Measurements from ENCODE around the gene GSE1. TPM values are rescaled to one million over a fixed set of nuclear protein-coding genes. Genes with fewer than 3 reads are reported as not detected.

GSE1 gene
- total RNA-seq, 6 experiments from 2014 or later = 49.2 to 62.3 (median 58.1) TPM

DNA sequence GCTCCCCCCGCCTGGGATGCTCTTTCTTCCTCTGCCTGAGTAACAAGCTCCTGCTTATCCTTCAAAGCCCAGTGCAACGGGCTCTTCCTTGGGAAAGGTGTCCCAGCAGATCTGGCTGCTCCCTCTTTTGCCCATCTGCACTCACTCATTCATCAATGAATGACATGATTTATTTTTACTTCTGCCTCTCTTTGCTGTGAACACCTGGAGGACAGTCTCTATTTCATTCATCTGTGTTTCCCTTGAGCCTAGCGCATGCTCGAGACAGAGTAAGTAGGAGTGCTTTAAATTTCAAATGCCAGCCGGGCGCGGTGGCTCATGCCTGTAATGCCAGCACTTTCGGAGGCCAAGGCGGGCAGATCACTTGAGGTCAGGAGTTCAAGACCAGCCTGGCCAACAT lies 97.6 kb downstream of the GSE1 start:
- peaks cover 5% of the 10 kb centered on the region; the same call in 1 of the 2 replicates for H3K4me1 Mint-ChIP-seq (ENCODE audit: low read depth)
- TF ChIP-seq, protein P1, sequence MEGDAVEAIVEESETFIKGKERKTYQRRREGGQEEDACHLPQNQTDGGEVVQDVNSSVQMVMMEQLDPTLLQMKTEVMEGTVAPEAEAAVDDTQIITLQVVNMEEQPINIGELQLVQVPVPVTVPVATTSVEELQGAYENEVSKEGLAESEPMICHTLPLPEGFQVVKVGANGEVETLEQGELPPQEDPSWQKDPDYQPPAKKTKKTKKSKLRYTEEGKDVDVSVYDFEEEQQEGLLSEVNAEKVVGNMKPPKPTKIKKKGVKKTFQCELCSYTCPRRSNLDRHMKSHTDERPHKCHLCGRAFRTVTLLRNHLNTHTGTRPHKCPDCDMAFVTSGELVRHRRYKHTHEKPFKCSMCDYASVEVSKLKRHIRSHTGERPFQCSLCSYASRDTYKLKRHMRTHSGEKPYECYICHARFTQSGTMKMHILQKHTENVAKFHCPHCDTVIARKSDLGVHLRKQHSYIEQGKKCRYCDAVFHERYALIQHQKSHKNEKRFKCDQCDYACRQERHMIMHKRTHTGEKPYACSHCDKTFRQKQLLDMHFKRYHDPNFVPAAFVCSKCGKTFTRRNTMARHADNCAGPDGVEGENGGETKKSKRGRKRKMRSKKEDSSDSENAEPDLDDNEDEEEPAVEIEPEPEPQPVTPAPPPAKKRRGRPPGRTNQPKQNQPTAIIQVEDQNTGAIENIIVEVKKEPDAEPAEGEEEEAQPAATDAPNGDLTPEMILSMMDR (IDR thresholded peaks at IDR 0.05) = no peak
- no peak for DNase-seq
- H3K27me3 Mint-ChIP-seq (ENCODE audit: insufficient read depth) = peaks cover 2% of the 10 kb centered on the region; the same call in 1 of the 2 replicates
- peaks cover 26% of the 10 kb centered on the region for H3K36me3 Mint-ChIP-seq (ENCODE audit: low read depth)
- H3K4me3 Mint-ChIP-seq = no peak overlapping the region
- peaks cover 13% of the 10 kb centered on the region for H3K9me3 Mint-ChIP-seq
- no peak overlapping the region for H3K27ac Mint-ChIP-seq

DNA sequence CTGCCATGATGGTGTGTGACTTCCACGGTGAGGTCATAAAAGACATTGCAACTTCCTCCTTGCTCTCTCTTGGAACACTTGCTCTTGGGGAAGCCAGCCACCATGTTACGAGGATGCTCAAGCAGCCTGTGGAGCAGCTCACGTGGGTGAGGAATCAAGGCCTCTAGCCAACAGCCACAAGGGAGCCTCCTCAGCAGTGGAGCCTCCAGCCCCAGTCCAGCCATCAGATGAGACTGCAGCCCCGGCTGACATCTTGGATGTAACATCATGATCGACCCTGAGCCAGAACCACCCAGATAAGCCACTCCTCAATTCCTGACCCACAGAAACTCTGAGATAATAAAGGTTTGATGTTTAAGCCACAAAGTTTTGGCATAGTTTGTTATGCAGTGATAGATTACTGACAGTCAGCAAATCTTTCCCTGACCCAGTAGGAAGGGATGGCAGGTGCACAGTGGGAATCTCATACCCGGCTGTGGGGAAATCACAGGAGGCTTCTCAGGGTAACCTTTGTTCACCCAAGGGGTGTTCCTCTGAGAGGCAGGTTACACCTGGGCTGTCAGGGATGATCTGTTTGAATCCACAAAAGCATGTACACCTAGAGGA lies 99.0 kb downstream of the GSE1 start:
- Mint-ChIP-seq H3K27ac (no peak overlapping the region), H3K9me3 (peaks cover 13% of the 10 kb centered on the region), H3K4me1 (ENCODE audit: low read depth) (peaks cover 7% of the 10 kb centered on the region; the same call in 1 of the 2 replicates), H3K36me3 (ENCODE audit: low read depth) (peaks cover 21% of the 10 kb centered on the region), H3K4me3 (no peak overlapping the region), H3K27me3 (ENCODE audit: insufficient read depth) (peaks cover 2% of the 10 kb centered on the region; the same call in 1 of the 2 replicates)
- DNase-seq = no peak
- TF ChIP-seq, protein P1 (IDR thresholded peaks at IDR 0.05) = no peak

DNA sequence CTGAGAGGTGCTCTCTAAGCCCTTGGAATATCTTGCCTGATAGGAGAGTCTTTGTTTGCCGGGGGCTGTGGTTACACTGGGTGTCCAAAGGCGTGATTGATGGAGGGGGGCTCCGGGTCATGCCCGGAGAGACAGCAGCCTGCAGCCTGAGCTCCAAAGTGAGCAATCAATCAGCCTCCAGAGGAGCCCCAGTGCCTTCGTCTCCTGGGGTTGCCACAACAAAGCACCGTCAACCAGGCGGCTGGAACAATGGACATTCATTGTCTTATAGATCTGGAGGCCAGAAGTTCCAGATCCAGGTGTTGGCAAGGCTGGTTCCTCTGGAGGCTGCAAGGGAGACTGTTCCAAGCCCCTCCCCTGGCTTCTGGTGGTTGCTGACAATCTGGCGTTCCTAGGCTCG lies 99.7 kb downstream of the GSE1 start:
- Mint-ChIP-seq H3K4me3 (no peak overlapping the region), H3K27me3 (ENCODE audit: insufficient read depth) (peaks cover 2% of the 10 kb centered on the region; the same call in 1 of the 2 replicates), H3K36me3 (ENCODE audit: low read depth) (peaks cover 21% of the 10 kb centered on the region), H3K9me3 (peaks cover 13% of the 10 kb centered on the region), H3K4me1 (ENCODE audit: low read depth) (peaks cover 7% of the 10 kb centered on the region; the same call in 1 of the 2 replicates), H3K27ac (no peak overlapping the region)
- DNase-seq = no peak
- TF ChIP-seq, protein P1 (IDR thresholded peaks at IDR 0.05) = no peak

DNA sequence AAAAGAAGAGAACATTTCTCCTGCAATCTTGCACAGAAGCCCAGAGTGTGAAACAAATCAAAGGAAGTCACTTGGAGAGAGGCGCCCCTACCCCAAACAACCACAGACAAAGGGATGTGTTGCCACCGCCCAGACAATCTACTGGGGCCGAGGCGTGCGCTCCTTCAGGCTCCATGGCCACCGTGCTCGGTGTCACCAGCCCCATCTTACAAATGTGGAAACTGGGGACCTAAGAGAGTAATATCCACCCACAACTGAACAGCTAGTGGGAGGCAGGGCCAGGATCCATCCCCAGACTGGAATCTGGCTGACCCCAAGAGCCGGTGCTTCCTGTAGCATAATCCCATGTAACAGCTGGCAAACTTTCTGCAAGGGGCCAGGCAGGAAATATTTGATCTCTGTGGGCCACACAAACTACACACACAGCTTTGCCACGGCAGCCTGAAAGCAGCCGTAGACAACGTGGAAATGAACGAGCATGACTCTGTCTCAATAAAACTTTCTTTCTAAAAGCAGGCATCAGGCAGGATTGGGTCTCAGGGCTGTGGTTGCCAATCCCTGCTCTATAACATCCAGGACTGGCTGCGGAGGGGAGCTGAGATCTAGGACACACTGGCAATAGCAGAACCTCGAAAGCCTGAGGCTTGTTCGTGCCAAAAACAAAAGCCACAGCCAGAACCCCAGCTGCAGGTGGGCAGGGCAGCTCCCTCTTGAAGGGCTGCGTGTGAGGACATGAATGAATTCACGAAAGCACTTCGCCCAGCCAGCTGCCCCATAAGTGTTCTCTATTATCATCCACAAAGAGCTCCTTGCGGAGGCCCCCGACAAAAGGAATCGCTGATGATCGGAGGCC lies 102.3 kb downstream of the GSE1 start:
- peaks cover under 1% of the 10 kb centered on the region; the same call in 1 of the 2 replicates for H3K27me3 Mint-ChIP-seq (ENCODE audit: insufficient read depth)
- H3K36me3 Mint-ChIP-seq (ENCODE audit: low read depth) = peaks cover 21% of the 10 kb centered on the region
- H3K27ac Mint-ChIP-seq = 0 out of 2 replicates have a peak overlapping the region, but pooled peaks have one; percentile 12
- H3K9me3 Mint-ChIP-seq = peaks cover 13% of the 10 kb centered on the region
- H3K4me3 Mint-ChIP-seq = no peak overlapping the region
- peaks cover 12% of the 10 kb centered on the region; the same call in 1 of the 2 replicates for H3K4me1 Mint-ChIP-seq (ENCODE audit: low read depth)
- DNase-seq = no peak
- TF ChIP-seq, protein P1 (IDR thresholded peaks at IDR 0.05) = no peak

DNA sequence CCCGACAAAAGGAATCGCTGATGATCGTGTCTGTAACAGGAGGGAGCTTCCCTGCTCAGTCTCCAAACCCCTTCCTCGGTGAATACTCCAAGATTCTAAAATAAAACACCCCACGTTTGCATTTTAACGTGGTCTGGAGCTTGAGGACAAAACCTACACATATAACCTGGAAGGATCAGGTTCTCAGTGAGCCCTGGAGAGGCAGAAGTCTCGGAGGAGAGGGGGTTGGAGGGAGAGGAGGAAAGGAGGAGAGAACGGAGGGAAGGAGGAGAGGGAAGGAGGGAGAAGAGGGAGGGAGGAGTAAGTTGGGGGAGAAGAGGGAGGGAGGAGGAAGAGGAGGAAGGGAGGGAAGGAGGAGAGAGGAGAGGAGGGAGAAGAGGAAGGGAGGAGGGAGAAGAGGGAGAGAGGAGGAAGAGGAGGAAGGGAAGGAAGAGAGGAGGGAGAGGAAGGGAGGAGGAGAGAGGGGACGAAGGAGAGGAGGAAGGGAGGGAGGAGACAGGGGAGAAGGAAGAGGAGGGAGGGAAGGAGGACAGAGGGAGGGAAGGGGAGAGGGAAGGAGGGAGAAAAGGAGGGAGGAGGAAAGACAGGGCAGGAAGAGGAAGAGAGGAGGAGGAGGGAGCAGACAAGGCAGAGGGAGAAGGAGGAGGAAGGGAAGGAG lies 103.0 kb downstream of the GSE1 start:
- DNase-seq = no peak
- Mint-ChIP-seq H3K36me3 (ENCODE audit: low read depth) (peaks cover 21% of the 10 kb centered on the region), H3K9me3 (peaks cover 13% of the 10 kb centered on the region), H3K4me1 (ENCODE audit: low read depth) (peaks cover 17% of the 10 kb centered on the region; the same call in 1 of the 2 replicates), H3K27me3 (ENCODE audit: insufficient read depth) (no peaks in the 10 kb centered on the region; the same call in 1 of the 2 replicates), H3K27ac (no peak overlapping the region), H3K4me3 (no peak overlapping the region)
- TF ChIP-seq, protein P1 (IDR thresholded peaks at IDR 0.05) = no peak

Measured in HFFc6 (cell line).